Measurements from ENCODE around the gene KRT74. TPM values are rescaled to one million over a fixed set of nuclear protein-coding genes. Genes with fewer than 3 reads are reported as not detected.

Gene KRT74
- total and polyA plus RNA-seq, 2 of the 8 experiments (the other 6 are each of a cell fraction or from before 2014, with no cell fraction given): not detected

- TF ChIP-seq CHD7 (IDR thresholded peaks at IDR 0.05; ENCODE audit: insufficient replicate concordance, low read length) (no peak), CHD1 (IDR thresholded peaks at IDR 0.05; ENCODE audit: low read depth, low read length) (no peak), GABPA (IDR thresholded peaks at IDR 0.05; ENCODE audit: borderline replicate concordance, insufficient read depth, low read length) (no peak), SIX5 (IDR thresholded peaks at IDR 0.05; ENCODE audit: low read depth, low read length) (no peak), CREB1 (IDR thresholded peaks at IDR 0.05) (no peak)
Measured at GRCh38 chr12:52575948-52576347, 2.3 kb upstream of the KRT74 start (continued).
